CD4-positive, alpha-beta T cell treated with Interleukin-21 for 1 hour (primary cell): Measurements from ENCODE around the gene RAPGEF4.
"Not testable (repeated sequence)": the region's sequence is repeated elsewhere in the genome, so short reads cannot be mapped to it uniquely, and the experiment has no call there.

ENCODE experiments used
- DNase-seq: peaks from one replicate; pipeline ENCODE4 v3.0.0-alpha.2; 2020

Gene RAPGEF4

DNA sequence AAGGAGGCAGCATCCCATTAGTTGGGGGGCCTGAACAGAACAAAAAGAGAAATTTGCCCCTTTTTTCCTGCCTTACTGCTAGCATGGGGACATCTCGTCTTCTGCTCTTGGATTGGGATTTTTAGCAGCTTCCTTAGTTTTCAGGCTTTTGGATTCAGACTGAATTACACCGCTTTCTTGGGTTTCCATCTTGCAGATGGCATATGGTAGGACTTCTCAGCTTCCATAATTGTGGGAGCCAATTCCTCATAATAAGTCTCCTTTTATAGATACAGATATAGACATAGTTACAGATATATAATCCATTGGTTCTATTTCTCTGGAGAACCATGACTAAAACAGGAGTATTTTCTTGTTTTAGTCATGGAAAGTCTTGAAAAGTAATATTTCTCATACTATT, 5.2 kb upstream of the RAPGEF4 start:
- DNase-seq: no peak

GRCh38 chr2:172734711-172735581, 699 bp upstream of the RAPGEF4 start:
- DNase-seq: no peak

DNA sequence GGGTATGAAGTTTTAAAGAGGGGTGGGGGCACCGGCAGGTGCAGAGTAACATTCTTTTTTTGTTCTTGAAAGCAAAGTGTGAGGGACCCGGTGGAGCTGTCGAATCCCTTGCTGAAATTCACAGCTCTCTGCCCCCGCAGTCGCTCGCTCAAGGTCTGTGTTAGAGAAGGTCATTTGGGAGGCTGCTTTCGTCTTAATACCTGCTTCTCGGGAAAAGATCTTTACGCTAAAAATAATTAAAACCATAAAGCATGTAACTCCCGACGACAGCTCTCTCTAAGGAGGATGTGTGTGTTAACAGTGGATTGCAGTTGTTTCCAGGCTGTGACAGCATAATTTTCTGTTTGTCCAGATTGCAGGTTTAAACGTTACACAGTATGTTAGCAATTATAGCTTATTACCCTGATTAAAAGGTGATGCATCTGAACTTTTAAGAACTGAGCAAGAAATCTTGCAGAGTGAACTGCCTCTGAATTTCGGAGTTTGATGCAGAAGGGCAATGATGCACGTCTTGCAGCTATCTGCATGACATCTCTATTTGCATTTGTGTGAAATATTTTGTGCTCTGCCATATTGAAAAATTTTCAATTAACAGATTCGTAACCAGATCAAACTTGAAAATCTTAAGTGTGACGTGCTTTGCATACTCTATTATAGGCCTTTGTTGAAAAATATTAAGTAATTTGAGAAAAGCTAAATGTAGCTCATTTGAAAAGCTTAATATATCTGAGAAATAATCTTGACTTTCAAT, 954 bp downstream of the RAPGEF4 start:
- no peak for DNase-seq

DNA sequence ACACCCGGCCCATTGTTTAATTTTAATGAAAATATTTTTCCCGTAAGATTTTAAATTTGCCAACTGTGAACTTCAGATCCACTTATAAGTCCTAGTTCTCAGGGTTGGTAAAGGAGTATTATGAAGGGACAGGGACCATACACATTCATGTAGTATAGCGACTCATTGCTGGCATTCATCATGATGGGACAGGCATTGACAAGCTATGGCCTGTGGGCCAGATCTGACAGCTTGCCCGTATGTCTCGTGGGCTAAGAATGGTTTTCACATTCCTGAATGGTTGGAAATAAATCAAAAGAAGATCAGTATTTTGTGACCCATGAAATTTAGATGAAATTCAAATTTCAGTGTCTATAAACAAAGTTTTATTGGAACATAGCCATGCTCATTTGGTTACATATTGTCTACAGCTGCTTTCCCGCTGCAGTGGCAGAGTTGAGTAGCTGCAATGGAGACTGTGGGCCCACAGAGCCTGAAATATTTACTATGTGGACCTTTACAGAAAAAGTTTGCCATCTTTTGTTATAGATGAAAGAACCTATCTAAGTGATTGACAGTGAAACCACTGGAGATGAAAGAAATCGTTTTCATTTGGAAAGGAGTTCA, 4.1 kb downstream of the RAPGEF4 start:
- no peak for DNase-seq

GRCh38 chr2:172740856-172741255, 5.2 kb downstream of the RAPGEF4 start:
- DNase-seq: no peak

GRCh38 chr2:172742931-172743540, 7.4 kb downstream of the RAPGEF4 start:
- DNase-seq: no peak

- DNase-seq: no peak
Observed at GRCh38 chr2:172743898-172744297, 8.3 kb downstream of the RAPGEF4 start.

GRCh38 chr2:172745636-172746035, 10.0 kb downstream of the RAPGEF4 start:
- DNase-seq: no peak

- DNase-seq: not testable (repeated sequence)
Observed at GRCh38 chr2:172748543-172748942, 12.9 kb downstream of the RAPGEF4 start.

DNA sequence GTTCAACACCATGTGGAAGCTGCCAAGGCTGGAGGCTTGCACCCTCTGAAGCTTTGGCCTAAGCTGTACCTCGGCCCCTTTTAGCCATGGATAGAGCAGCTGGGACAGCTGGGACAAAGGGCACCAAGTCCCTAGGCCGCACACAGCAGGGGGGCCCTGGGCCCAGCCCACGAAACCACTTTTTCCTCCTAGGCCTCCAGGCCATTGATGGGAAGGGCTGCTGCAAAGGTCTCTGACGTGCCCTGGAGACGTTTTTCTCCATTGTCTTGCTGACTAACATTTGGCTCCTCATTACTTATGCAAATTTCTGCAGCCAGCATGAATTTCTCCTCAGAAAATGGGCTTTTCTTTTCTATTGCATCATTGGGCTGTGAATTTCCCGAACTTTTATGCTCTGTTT, 13.7 kb downstream of the RAPGEF4 start:
- DNase-seq: no peak

DNA sequence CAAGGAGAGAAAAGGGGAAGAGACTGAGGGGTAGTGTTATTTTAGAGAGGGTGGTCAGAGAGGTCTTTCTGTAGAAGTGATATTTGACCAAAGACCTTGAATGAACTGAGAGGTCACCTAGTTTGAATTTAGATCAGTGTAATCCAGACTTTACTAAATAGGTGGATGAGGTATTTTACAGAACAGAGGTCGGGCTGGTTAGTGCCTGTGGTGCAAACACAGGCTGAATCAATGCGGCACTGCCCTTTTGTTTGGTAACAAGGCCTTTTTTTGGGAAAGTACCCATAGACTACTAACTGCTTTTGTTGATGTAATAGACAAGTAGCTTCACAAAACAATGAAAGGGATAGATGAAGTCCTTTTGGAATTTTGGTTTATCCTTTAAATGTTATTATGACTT, 15.9 kb downstream of the RAPGEF4 start:
- DNase-seq: no peak

GRCh38 chr2:172753610-172754009, 18.0 kb downstream of the RAPGEF4 start:
- DNase-seq: no peak

DNA sequence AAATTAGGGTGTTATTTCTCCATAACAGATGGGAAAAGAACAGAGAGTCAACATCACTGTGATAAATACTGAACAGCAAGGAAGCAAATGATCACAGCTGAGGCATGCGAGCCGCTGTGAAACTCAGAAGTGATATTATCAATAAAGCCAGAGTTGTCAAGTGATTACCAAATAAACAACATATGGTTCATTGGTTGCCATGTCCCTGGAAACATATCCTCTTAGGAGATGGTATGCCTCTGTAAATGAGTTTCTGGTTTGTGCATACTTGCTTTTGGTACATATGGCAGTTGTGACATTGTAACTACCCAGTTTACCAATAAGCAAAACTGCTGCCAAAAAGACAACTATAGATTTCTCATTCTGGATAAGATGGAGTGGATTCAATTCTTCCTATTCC, 23.8 kb downstream of the RAPGEF4 start:
- no peak for DNase-seq

- DNase-seq: no peak
Observed at GRCh38 chr2:172761306-172761705, 25.7 kb downstream of the RAPGEF4 start.

DNA sequence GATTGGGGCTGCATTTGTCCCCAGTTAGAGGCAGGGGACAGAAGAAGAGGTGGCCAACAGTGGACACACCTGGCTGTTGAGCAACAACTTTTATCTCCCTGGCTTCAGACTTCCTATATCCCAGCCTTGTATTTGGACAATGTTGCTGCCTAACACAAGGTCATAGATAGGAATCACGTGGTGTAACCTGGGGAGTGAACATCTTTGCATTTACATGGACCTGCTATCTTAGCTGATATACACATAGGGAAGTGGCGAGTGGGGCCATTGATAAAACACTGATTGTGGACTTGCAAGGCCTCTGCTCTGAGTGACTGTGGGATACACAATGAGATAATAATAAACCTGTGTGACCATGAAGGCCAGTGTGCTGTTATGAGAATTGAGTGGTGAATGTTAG, 26.9 kb downstream of the RAPGEF4 start:
- no peak for DNase-seq

DNA sequence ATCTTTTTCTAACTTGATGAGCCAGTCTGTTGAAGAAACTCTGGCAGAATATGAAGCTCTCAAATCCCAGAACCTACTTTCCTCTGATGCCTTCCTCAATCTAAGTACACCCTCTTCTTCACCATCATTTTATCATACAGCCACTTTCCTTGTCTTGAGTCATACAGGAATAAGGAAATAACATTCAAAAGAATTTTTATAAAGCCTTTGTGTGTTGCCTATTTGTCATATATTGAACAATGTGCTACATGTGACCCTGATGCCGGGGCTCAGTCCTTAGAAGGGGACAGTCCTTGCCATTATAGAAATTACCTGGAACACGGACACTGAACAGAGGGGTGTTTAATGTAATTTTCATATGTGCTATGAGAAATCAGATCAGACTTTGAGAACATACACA, 27.4 kb downstream of the RAPGEF4 start:
- DNase-seq: no peak

GRCh38 chr2:172765662-172766061, 30.0 kb downstream of the RAPGEF4 start:
- DNase-seq: no peak

DNA sequence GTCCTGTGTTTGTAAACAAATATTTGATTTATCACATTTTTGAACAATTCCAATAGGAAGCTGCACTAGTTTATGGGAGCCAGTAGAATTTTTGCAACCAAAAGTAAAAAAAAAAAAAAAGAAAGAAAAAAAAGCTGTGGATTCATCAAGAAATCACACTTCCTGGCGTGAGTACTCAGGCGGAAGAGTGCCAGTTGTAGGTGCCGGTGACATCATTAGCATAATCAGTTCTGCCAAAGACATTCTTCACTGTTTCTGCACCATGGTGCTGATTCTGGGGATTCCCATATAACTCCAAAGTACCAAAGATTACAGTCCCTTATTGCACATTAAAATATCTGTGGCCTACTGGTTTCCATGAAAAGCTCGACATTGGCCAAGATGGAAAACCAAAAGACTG, 32.8 kb downstream of the RAPGEF4 start:
- no peak for DNase-seq

DNA sequence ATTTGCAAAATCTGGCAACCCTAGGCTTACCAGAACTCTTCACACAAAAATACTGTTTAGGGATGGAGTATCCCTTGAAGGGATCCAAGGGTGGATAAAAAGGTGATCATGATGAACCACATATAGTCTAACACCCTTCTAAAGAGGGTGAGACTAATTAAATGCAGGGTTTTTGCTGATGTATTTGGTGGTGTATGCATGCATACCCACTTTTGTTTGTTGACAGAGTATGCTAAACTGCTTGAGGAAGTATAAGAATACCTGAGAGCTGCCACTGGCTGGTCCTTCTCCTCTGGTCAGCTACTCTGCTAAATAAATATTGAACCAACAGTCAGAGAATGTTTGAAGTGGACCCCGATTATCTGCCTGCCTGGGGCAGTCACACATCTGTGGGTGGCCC, 34.2 kb downstream of the RAPGEF4 start:
- no peak for DNase-seq

GRCh38 chr2:172770887-172771286, 35.2 kb downstream of the RAPGEF4 start:
- DNase-seq: no peak

GRCh38 chr2:172772633-172773032, 37.0 kb downstream of the RAPGEF4 start:
- no peak for DNase-seq

GRCh38 chr2:172774302-172774701, 38.7 kb downstream of the RAPGEF4 start:
- DNase-seq: no peak

GRCh38 chr2:172775319-172775718, 39.7 kb downstream of the RAPGEF4 start:
- no peak for DNase-seq
